SKM-1 (cell line): ENCODE data around the gene OR1I1.
A peak's percentile ranks its signal among the peaks of the same experiment; 100 is the strongest.

Source experiments
- DNase-seq: peaks from one replicate; lab custom pipeline; 2025; ENCODE audit not compliant: unreplicated experiment; lab: John Stamatoyannopoulos, UW

Gene OR1I1

DNA sequence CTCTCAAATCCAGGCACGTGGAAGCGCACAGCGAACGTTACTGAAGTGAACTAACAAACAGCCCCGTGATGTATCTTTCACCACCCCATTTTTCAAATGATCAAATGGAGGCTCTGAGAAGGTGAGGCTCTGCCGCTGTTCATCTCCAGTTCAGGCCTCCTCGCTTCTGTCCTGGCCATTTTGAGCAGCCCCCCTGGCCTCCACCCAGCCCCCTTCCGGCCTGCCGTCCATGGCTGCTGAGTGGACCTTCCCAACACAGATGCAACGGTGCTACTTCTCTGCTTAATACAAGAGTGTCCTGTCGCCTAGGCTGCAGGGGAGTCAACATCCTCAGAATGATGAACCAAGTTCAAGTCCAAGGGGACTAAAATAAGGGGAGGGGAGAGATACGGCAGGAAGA is 34.8 kb downstream of the OR1I1 start:
- DNase-seq, result no peak

DNA sequence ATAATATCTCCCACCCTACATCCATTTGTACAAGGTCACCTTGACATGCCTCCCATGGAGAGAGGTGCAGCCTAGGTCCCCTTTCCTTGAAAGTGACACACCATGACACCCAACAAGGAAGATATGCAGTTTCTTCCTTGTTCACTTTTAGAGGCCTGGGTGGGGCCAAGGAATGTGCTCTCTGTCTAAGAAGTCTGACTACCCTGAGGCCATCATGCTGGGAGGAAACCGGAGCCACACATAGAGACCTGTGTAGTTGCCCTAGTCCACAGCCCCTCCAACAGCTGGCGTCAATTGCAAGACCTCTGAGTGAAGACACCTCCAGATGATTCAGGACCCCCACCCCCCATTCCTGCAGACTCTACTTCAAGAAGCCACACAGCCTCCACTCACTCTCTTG is 36.2 kb downstream of the OR1I1 start:
- no peak for DNase-seq

DNA sequence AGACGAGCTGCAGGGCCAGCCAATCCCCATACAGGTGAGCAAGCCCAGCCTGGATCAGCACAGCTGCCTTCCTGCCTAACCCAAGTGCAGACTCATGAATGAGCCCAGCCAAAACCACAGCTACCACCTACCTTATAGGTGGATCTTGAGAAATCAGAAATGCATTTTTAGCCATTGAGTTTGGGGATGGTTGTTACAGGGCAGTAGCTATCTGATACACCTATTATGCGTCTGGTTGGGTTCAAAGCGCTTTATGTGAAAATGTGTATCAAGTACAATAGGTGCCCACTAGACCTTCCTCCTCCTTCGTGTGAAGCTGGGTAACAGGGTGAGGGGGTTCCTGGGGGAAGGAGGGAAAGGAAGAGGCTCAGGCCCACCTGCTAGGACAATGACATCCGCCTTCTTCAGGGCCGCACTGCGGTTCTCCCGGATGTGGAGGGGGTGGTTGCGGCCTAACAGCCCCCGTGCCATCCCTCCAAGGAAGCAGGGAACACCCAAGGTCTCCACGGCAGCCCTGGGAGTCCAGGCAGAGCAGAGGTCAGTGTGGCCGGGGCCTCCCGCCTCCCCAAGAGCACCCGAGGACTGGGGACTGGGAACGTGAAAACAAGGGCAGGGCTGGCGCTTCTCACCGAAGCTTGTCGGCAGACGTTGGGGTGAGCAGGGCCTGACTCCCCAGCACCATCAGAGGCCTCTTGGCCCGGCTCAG is 36.9 kb downstream of the OR1I1 start:
- DNase-seq, result no peak

DNA sequence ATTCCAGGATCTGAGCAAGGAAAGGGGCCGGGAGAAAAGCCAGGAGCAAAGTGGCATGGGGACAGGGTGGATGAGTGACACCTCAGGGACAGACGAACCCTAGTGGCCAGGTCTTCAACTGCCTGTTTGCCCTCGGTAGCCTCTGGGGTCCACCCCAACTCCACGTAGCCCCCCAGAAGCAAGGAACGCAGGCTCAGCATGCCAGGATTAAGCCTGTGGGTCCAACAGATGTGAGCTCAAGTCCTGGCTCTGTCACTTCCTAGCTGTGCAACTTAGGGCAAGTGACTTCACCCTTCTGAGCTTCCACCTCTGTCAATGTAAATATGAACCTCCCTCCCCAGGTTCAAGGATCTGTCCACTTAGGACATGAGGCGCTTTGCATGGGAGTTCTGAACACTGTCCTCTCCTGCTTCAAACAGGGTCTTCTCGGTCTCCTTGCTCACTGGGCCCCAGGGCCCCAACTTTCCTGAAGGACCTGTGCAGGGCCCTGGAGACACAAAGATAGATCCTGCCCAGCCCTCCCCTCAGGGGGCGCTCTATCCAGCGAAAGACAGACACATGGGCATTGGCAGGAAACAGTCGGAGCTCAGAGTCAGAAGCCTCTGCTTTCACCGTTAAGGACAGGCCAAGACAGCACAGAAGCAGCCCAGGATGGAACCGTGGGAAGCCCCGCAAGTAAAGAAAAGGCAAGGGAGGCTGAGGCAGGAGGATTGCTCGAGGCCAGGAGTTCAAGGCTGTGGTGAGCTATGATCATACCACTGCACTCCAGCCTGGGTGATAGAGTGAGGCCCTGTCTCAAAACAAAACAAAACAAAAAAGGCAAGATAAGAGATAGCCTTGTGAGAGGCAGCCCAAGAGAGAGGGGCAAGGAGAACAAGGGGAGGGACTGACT is 38.4 kb downstream of the OR1I1 start:
- no peak for DNase-seq

DNA sequence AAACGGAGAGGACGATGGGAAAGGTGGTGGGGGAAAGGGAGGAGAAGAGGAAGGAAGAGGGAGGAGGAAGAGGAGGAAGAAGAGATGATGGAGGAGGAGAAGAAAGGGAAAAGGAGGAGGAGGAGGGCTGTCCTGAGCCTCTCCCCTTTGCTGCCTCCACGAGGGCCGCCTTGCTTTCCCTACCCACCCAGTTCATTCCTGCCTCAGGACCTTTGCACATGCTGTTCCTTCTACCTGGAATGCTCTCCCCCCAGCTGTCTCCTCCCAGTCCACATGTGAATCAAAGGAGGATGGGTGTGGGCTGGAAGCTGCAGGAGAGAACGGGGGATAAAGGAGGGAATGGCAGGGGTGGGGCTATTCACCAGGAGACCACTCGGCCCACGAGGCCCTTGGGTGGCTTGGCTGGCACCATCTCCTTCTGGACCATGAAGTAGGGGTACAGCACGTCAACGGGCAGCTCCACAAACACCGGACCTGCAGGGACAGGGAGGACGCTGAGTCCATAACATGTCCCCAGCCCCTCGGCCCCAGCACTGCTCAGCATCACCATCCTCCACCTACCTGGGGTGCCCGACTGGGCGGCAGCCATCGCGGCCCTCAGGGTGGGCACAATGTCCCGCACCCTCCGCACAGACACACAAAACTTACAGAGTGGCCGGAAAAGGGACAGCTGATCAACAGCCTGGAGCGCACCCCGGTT is 40.5 kb downstream of the OR1I1 start:
- DNase-seq, result no peak

DNA sequence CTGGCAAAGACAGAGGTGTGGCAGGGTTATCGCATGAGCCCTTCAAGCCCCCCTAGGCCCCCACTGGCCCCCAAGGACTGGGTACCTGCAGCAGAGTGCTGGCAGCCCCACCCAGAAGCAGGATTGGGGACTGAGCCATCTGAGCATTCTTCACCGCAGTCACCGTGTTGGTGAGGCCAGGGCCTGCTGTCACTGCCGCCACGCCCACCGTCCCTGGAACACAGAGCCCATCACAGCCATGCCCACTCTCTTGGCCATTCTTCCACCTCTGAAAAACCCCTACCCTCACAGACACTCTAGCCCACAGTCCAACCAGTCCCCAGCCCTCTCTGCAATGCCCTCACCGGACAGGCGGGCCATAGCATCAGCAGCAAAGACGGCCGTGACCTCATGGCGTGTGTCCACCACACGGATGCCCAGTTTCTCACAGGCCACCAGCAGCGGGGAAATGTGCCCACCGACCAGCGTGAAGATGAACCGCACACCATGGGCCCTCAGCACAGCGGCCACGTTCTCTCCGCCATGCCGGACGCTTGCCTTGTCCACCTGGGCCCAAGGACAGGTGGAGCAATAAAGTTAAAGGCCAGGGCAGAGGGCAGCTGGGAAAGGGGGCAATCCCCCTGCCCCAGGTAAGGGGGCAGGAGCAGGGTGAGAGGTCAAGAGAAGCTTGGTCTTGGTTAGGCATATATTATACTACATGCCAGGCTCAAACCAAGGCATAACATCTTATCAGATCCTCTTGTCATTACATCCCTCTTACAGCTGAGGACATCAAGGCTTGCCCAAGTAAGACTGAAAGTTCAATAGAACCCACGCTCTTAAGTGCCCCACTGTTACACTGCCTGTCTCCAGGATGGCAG is 41.2 kb downstream of the OR1I1 start:
- DNase-seq, result no peak

DNA sequence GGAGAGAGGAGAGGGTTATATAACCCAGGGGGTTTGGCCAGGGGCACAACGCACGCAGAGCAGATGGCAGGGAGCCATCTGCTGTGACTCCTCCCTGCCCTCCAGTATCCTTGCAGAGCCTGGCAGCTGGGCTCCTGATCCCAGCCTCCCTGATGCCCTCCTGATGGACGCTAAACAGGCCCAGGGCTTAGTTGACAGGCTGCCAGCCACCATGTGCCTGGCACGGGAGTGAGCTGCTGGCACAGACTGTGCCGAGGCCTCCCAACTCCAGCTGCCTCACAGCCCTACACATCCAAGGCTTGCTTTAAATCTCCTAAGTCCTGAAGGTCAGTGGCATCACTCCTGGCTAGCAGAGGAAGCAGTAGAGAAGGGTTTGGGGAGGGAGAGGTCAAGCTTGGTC is 41.9 kb downstream of the OR1I1 start:
- no peak for DNase-seq

DNA sequence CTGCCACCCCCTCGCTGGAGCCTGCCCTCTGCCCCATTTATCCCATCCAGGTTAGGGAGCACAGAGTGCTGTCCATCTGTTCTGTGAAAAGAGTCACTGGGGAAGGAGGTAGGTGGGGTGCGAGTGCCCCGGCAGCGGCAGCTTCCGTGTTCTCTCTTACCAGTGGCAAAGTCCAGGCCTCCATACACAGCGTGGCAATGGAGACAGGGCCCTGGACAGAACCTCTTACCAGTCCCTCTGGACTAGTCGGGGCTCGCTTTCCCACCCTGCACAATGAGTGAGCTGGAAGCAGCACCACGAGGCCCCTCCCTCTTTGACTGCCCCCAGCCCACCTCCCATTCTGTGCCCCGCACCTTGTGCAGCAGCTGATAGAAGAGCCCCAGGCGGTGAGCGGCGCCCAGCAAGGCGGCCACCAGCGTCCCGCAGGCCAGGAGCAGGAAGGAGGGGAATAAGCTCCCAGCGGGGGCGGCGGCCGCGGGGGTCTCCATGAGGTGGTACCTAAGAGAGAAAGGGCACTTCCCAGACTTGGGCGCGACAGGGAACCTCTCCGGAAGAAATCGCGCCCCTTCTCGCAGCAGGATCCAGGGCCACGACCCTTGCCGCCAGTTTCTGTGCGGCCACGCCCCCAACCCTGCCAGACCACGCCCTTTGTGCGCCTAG is 42.7 kb downstream of the OR1I1 start:
- no peak for DNase-seq

DNA sequence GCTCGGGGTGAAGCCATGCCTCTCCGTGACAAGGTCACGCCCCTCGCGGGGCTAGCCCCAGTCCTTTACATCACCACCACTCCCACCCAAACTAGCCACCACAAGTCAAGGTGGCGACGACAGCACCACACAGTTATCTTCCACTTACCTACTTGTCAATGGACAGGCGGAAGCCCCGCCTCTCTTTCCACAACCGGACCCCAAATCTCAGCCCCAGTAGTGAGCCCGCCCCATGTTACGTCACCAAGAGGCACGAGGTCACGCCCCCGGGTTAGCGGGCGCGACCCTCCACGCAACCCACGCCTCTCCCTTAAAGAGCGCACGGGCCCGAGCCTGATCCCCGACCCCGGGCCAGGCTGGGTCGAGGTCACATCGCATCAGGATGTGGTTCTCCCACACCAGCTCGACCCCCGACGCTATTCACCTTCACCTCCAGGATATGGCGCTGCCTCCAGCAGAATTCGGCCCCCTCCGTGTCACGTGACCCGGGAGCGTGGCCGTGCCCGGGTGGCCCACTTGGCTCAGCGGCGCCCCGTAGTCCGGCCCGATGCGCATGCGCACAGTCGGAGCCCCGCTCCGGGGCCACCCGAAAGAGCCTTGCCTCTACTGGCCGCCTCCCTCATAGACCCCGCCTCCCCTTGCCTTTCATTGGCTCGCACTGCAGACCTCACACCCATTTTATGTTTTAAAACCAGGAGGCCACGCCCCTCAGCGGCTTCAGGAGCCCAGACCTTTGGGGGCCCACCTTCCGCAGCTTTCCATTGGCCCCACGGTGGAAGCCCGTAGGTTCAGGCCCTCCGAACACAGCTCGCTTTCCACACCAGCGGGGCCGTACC is 43.4 kb downstream of the OR1I1 start:
- DNase-seq, result peak; percentile 95

DNA sequence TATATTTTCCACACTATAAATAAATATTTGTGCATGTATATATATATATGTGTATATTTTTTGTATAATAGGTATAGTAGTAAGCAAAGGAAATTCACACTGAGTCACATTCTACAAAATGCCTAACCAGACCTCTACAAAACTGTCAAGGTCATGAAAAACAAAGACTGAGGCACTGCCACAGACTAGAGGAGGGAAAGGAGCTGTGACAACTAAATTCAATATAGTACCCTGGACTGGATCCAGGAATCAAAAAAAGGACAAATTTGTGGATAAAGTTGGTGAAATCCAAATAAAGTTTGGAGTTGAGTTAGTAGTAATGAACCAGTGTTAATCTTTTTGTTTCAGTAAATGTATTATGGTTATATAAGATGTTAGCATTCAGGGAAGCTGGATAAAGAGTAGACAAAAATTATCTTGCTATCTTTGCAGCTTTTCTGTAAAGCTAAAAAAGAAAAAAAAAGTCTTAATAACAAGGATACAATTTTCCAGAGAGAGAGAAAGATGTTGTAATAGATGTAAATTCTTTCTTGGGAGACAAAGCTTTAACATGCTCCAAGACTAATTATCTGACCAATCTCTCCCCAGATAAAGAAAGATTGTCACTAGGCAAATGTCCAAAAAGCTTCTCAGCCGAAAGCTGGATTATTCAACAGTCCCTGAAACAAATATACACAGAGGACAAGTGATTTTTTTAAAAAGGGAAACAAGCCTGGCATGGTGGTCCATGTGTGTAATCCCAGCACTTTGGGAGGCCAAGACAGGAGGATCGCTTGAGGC is 44.3 kb downstream of the OR1I1 start:
- DNase-seq, result no peak

DNA sequence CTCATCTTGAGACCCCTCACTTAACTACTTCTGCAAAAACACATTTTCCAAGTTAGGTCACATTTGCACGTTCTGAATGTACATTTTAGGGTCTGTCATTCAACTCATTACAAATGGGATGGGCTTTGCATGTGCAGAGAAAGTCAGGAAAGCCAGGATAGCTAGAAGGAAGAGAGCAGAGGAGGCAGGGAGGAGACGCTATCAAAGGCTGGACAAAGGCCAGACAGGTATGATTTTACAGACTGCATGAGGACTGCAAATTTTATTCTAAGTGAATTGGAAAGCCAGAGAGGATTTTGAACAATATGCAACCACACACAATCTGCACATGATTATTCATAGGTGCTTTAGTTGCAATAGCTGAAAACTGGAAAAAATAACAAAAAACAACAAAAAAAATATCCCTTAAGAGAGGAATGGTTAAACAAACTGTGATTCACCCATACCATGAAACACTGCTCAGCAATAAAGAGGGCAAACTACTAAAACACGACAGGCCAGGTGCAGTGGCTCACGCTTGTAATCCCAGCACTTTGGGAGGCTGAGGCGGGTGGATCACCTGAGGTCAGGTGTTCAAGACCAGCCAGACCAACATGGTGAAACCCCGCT is 46.3 kb downstream of the OR1I1 start:
- DNase-seq, result no peak

DNA sequence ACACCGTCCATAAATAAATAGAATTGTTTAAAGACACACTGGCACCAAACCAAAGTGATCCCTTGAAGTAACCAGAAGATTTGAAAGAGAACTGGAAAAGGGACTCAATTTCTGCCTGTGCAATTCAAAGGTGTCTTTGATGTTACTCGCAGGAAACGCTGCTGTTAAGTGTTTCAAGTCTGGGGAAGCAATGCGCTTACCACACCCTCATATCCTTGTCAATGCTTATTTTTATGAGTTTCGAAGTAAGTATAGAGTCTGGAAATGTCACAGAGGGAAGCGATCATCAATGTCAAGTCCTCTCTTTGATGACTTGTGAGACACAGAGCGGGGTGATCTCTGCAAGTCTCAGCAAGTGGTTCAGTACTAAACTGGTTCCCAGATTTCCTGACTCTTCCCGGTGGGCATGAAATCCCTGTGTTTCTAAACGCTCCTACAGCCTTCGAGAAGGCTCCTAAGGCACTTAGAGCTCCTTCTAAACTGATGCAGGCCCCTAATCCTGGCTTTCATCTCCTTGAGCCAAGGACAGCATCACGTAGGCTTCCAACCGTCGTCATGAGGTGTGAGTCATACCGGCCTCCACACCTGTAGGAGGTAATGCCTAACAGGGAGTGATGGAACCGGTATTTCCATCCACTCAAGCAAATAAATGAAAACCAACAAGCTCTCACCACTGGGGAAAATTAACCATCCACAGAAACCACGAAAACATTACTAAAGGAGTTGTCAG is 48.0 kb downstream of the OR1I1 start:
- no peak for DNase-seq

DNA sequence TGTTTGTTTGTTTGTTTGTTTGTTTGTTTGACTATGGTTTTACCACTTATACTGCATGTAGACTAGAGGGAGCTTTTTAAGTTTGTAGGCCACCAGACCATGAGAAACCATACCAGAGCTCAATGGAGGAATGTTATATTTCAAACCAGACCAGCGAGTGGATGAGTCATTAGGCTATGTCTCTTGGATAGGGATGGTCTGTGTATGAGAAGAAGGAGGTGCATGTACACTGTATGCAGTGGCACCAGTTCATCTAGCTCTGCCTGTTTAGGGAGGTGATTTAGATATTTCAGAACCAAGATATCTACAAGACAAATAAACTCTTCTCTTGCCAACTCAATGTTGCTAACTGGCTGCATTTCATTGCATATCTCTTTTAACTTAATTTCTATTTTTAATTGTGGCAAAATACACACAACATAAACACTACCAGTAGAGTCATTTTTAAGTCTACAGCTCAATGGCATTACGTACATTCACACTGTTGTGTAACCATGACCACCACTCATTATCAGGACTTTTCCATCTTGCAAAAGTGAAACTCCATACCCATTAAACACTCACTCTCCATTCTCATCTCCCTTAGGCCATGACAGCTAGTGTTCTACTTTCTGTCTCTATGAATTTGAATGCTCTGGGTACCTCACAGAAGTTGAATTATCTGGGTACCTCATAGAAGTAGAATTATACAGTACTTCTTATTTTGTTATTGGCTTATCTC is 54.4 kb downstream of the OR1I1 start:
- DNase-seq, result no peak

DNA sequence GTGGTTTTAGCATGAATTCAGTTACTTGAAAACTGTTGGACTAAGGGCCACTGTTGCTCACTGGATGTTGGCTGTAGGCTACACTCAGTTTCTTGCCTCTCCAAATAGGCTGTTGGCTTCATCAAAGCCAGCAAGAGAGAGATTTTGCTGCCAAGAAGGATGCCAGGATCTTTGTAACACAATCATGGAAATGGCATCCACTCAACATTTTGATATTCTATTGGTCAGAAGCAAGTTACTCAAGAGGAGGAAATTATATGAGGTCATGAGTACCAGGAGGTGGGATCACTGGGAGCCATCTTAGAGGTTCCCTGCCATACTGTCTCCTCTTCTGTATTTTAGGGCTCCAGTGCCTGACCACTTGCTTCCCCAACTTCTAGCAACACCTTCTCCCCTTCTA is 55.8 kb downstream of the OR1I1 start:
- DNase-seq, result no peak

DNA sequence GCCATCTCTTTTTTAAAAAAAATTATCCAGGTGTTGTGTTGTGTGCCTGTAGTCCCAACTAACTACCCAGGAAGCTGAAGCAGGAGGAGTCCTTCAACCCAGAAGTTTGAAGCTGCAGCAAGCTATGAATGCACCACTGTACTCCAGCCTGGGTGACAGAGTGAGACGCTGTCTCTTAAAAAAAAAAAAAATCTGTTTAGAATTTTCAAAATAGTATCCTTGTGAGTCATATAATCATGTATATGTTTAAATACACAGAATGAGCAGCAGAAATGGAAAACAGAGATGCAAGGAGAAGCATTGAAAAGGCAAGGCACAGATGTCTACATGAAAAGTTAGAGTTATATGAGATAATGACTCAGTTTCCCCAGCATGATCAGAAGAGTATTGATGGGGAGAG is 56.4 kb downstream of the OR1I1 start:
- DNase-seq, result no peak

DNA sequence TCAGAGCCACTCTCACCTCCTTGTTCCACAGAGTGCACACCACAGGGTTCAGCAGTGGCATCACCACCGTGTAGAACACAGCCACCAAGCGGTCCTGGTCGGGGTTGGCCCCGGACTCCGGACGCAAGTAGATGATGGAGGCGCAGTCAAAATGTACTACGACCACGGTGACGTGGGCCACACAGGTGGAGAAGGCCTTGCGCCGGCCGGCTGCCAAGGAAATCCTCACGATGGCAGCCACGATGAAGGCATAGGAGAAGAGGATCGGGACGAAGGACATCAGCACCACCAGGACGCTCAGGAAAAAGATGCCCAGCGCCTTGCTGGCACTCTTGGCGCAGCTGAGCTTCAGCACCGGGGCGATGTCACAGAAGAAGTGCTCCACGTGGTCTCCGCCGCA is 59.1 kb downstream of the OR1I1 start:
- DNase-seq, result no peak

DNA sequence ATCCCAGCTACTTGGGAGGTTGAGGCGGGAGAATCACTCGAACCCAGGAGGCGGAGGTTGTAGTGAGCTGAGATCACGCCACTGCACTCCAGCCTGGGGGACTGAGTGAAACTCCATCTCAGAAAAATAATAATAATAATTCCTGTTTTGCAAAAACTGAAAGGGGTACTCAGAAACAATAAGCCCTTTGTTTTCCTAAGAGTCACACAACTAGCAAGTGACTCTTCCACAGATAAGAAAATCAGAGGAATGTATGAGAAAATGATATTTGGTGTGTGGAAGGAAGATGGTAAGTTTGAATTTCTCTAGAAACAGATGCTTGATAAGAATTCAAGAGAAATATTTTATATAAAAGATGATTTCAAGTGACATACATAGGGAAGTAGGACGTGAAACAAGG is 60.3 kb downstream of the OR1I1 start:
- DNase-seq, result no peak
